Colonic mucosa (tissue), 4 donors: ENCODE results near the gene WNT2. TPM values are rescaled to one million over a fixed set of nuclear protein-coding genes. Genes with fewer than 3 reads are reported as not detected.
"Not testable (repeated sequence)": the region's sequence is repeated elsewhere in the genome, so short reads cannot be mapped to it uniquely, and the experiment has no call there.

ENCODE experiments used
- DNase-seq: peaks from one replicate; pipeline ENCODE4 v3.0.0-alpha.2; 2020
- H3K27ac ChIP-seq: fragments of 200-600 bp; one replicate; pipeline ENCODE4 v1.8.0; 2021
- H3K27me3 ChIP-seq: fragments of 200-600 bp; one replicate; pipeline ENCODE4 v1.8.0; 2021
- H3K36me3 ChIP-seq: fragments of 200-600 bp; one replicate; pipeline ENCODE4 v1.8.0; 2021
- H3K4me1 ChIP-seq: fragments of 200-600 bp; one replicate; pipeline ENCODE4 v1.8.0; 2021; ENCODE audit warnings: mild to moderate bottlenecking
- H3K4me3 ChIP-seq: fragments of 200-600 bp; one replicate; pipeline ENCODE4 v1.8.0; 2021
- H3K9ac ChIP-seq, 2 donors: one replicate each; pipeline ENCODE4 v1.7.0; 2013; ENCODE audit warnings: control low read depth in 2 of 2, low read depth in 2 of 2, low read length in 2 of 2
- H3K9me3 ChIP-seq: fragments of 200-600 bp; one replicate; pipeline ENCODE4 v1.8.0; 2021
- CTCF ChIP-seq: fragments of 200-600 bp; IDR thresholded peaks from one replicate; pipeline ENCODE4 v1.8.0; 2022; ENCODE audit warnings: antibody characterized with exemption, mild to moderate bottlenecking
- intact Hi-C: fragments of 100-400 bp; cut with DNase I; formaldehyde crosslinking; loops from one replicate; pipeline ENCODE4 v1.14.1; 2022
- total RNA-seq, 2 donors: library from RNA; stranded (reverse); fragmentation: NEBNext Ultra II Directional in 1 of 2; extraction: Animal tissue kit (Norgen Biotek cat#: 25700) in 1 of 2; gene quantifications; one replicate each; pipeline ENCODE4 v1.2.1, GENCODE V29; 2021
- donor health status: healthy.
- donor health status: DM: no; HTN: no; CAD: no.
- donor health status: DM: no; HTN: no; CAD: no.

WNT2 gene
- total RNA-seq, 2 donors from 2014 or later = 0.11 TPM; not detected in 1

- no peak for TF ChIP-seq CTCF
- Histone ChIP-seq H3K27me3 (no peaks in the 10 kb centered on the region), H3K4me3 (no peak overlapping the region), H3K27ac (no peak overlapping the region), H3K9ac (no peak overlapping the region), H3K9me3 (no peaks in the 10 kb centered on the region), H3K4me1 (no peaks in the 10 kb centered on the region), H3K36me3 (no peaks in the 10 kb centered on the region)
- intact Hi-C loops = no loop called here
- no peak for DNase-seq
Measured at GRCh38 chr7:117308891-117309290, 14.0 kb downstream of the WNT2 start.

- Histone ChIP-seq H3K4me1 (no peaks in the 10 kb centered on the region), H3K36me3 (no peaks in the 10 kb centered on the region), H3K27ac (no peak overlapping the region), H3K4me3 (no peak overlapping the region), H3K9ac (no peak overlapping the region), H3K9me3 (no peaks in the 10 kb centered on the region), H3K27me3 (no peaks in the 10 kb centered on the region)
- TF ChIP-seq CTCF = no peak
- intact Hi-C loops = no loop called here
- DNase-seq = no peak
Measured at GRCh38 chr7:117302396-117302795, 20.5 kb downstream of the WNT2 start.

- H3K4me3 ChIP-seq, H3K4me1 ChIP-seq: not testable (repeated sequence)
Measured at GRCh38 chr7:117300506-117300905, 22.4 kb downstream of the WNT2 start.

GRCh38 chr7:117297606-117298005, 25.3 kb downstream of the WNT2 start:
- no peaks in the 10 kb centered on the region for H3K27me3 ChIP-seq
- no peaks in the 10 kb centered on the region for H3K4me1 ChIP-seq
- intact Hi-C loops = no loop called here
- no peak for TF ChIP-seq CTCF
- H3K9me3 ChIP-seq = no peaks in the 10 kb centered on the region
- H3K4me3 ChIP-seq = no peak overlapping the region
- no peaks in the 10 kb centered on the region for H3K36me3 ChIP-seq
- no peak for DNase-seq
- H3K9ac ChIP-seq = no peak overlapping the region
- no peak overlapping the region for H3K27ac ChIP-seq

More at GRCh38 chr7:117300506-117300905, 22.4 kb downstream of the WNT2 start:
- intact Hi-C loops, H3K27ac ChIP-seq, H3K9ac ChIP-seq, H3K27me3 ChIP-seq, H3K9me3 ChIP-seq, H3K36me3 ChIP-seq, DNase-seq: not testable (repeated sequence)

GRCh38 chr7:117296066-117296465, 26.8 kb downstream of the WNT2 start:
- Histone ChIP-seq H3K4me3 (no peak overlapping the region), H3K27ac (no peak overlapping the region), H3K9me3 (no peaks in the 10 kb centered on the region), H3K36me3 (no peaks in the 10 kb centered on the region), H3K27me3 (no peaks in the 10 kb centered on the region), H3K9ac (no peak overlapping the region), H3K4me1 (no peaks in the 10 kb centered on the region)
- no peak for TF ChIP-seq CTCF
- intact Hi-C loops = no loop called here
- no peak for DNase-seq

GRCh38 chr7:117285826-117286225, 37.0 kb downstream of the WNT2 start:
- H3K4me1 ChIP-seq = no peaks in the 10 kb centered on the region
- intact Hi-C loops = no loop called here
- no peaks in the 10 kb centered on the region for H3K27me3 ChIP-seq
- no peak overlapping the region for H3K9ac ChIP-seq
- H3K9me3 ChIP-seq = no peaks in the 10 kb centered on the region
- H3K4me3 ChIP-seq = no peak overlapping the region
- no peak overlapping the region for H3K27ac ChIP-seq
- H3K36me3 ChIP-seq = no peaks in the 10 kb centered on the region
- no peak for TF ChIP-seq CTCF
- DNase-seq = no peak
